ENCODE data around the gene GALP.

GRCh38 chr19:56147307-56147706 is 28.5 kb upstream of the GALP start:
- TF ChIP-seq CTCF (conservative IDR thresholded peaks at IDR 0.05) (no peak), ZFX (IDR thresholded peaks at IDR 0.05) (no peak)
